ENCODE results near the gene DEFB131B.
"Not testable (repeated sequence)": the region's sequence is repeated elsewhere in the genome, so short reads cannot be mapped to it uniquely, and the experiment has no call there.

DEFB131B gene, protein sequence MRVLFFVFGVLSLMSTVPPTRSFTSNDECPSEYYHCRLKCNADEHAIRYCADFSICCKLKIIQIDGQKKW

DNA sequence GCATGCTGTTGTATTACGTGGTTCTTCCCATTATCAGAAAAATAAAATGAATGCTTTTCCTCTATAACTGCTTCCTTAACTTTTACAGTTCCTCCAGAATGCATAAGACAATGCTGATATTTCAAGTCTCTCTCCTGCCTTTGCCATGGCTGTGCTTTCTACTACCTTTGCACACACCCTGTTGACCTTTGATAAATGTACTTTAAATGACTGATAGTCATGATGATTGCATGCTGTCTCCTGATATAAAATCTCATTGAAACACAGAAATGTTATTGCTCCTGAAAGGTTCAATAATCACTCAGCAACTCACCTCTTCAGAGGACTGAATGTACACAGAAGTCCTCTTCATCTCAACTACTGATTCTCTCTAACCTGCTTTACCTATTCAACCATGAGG lies at the start of gene DEFB131B:
Gene DEFB131B, plus strand, starts transcription at position 395 of the 400 bp plus-strand sequence. Its CDS starts 0 bp downstream, at position 395.
- not testable (repeated sequence) for DNase-seq (ENCODE audit: low read depth in 2 of 2)

DNA sequence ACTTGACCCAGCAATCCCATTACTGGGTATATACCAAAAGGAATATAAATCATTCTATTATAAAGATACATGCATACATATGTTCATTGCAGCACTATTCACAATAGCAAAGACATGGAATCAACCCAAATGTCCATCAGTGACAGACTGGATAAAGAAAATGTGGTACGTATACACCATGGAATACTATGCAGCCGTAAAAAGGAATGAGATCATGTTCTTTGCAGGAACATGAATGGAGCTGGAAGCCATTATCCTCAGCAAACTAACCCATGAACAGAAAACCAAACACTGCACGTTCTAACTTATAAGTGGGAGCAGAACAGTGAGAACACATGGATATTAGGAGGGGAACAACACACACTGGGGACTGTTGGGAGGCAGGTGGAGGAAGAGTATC lies 49.0 kb upstream of the DEFB131B start:
- DNase-seq (ENCODE audit: low read depth in 2 of 2): not testable (repeated sequence)

DNA sequence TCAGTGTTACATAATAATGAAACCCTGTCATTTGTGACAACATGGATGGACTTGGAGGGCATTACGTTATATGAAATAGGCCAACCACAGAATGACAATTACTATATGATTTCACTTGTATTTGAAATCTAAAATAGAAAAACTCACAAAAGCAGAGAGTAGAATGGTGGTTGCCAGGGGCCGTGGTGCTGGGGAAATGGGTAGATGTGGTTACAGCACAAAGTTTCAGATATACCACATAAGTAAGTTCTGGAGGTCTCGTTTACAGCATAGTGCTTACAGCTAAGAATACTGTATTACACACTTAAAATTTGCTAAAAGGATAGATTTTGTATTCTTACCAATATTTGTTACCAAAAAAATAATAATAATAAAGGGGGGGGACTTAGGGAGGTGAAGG lies 48.6 kb upstream of the DEFB131B start:
- DNase-seq (ENCODE audit: low read depth in 2 of 2): not testable (repeated sequence)

DNA sequence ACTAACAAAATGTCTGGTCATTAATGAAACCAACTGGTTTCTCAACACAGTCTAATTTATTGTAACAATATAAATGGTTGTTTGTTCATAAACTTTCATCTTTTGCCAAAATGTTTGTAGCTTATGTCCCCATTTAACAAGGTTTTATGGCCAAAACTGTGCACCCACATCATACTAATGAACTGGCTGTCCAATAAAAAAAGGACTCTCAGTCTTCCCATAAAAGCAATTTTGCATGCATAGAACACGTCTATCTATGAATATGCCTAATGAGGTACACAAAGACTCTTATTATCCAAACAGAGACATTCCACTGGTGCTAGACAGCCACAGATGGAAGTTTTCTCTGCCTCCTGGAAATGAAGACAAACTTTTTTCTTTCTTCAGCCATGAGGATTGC lies 45.4 kb upstream of the DEFB131B start, which contains the start of gene DEFB108B:
Gene DEFB108B, plus strand, starts transcription at position 390 of the 400 bp plus-strand sequence. Its CDS starts 0 bp downstream, at position 390.
- DNase-seq (ENCODE audit: low read depth in 2 of 2): not testable (repeated sequence)

DNA sequence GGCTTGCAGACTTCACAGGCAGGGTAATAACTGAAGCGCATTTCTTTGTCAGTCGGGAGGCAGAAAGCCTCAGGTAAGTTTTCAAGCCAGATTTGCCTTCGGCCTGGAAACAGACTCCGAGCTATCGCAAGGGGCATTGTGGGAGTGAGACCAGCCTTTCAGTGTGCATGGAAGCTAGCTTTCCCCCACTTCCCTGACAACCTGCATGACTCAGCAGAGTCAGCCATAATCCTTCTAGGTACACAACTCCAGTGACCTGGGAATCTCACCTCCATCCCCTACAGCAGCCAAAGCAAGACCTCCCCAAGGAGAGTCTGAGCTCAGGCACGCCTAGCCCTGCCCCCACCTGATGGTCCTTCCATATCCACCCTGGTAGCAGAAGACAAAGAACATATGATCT lies 35.5 kb upstream of the DEFB131B start:
- DNase-seq (ENCODE audit: low read depth in 2 of 2): not testable (repeated sequence)

DNA sequence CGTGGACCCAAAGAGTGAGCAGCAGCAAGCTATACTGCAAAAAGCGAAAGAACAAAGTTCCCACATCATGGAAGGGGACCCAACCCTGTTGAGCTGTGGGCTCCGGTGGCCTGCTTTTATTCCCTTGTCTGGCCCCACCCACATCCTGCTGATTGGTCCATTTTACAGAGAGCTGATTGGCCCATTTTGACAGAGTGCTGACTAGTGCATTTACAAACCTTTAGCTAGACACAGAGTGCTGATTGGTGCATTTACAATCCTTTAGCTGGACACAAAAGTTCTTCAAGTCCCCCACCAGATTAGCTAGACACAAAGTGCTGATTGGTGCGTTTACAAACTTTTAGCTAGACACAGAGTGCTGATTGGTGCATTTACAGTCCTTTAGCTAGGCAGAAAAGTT lies 34.9 kb upstream of the DEFB131B start:
- DNase-seq (ENCODE audit: low read depth in 2 of 2): not testable (repeated sequence)

DNA sequence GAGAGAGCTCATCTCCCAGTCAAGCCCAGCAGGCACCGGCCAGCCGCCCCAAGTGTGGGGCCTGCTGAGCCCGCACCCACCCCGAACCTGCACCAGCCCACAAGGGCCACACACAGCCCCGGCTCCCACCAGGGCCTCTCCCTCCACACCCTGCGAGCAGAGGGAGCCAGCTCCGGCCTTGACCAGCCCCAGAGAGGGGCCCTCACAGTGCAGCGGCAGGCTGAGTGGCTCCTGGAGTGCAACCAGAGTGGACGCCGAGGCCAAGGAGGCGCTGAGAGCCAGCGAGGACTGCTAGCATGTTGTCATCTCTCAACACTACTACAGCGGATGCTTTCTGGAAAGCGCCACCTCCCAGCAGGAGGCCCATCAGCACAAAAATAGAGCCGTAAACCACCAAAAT lies 34.4 kb upstream of the DEFB131B start:
- DNase-seq (ENCODE audit: low read depth in 2 of 2): no peak

DNA sequence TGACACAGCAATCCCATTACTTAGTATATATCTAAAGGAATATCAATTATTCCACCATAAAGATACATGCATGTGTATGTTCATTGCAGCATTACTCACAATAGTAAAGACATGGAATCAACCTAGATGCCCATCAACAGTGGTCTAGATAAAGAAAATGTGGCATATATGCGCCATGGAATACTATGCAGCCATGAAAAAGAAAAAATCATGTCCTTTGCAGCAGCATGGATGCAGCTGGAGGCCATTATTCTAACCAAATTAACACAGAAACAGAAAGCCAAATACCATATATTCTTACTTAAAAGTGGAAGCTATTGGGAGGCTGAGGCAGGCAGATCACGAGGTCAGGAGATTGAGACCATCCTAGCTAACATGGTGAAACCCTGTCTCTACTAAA lies 24.4 kb upstream of the DEFB131B start:
- DNase-seq (ENCODE audit: low read depth in 2 of 2): not testable (repeated sequence)

DNA sequence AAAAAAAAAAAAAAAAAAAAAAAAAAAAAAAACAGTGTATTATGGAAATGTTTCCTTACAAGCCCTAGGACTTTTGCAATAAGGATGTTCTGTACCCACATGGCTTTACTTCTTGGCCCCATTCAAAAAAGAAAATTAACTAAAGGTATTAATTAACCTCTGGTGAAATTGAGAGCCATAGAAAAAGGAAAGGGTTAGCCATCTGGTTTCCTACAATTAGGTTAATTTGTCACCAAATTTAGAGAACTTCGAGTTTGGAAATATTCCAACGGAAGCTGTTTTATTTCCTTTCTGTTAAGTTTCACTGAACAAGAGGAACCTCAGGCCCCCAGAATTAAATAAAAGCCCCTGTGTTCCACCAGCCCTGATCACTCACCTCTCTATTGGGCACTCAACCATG lies 22.4 kb upstream of the DEFB131B start:
- not testable (repeated sequence) for DNase-seq (ENCODE audit: low read depth in 2 of 2)

DNA sequence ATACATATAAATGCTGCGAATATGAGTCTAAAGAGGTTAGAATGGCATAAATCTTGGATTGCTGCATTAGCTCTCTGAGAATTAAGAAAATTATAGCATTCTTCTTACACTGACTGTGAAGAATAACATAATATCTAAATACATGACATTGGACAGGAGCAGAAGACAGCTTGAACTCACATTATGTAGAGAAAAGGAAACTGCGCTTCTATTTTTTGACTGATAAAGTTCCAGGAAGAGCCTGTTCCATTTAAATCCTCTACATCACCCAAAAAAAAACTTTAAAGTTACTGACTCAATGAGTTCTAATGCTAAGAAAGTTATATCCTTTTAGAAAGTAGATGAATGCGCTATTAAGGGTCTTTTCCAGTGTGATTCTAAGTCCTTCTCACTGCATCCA lies 17.4 kb upstream of the DEFB131B start:
- DNase-seq (ENCODE audit: low read depth in 2 of 2): not testable (repeated sequence)

DNA sequence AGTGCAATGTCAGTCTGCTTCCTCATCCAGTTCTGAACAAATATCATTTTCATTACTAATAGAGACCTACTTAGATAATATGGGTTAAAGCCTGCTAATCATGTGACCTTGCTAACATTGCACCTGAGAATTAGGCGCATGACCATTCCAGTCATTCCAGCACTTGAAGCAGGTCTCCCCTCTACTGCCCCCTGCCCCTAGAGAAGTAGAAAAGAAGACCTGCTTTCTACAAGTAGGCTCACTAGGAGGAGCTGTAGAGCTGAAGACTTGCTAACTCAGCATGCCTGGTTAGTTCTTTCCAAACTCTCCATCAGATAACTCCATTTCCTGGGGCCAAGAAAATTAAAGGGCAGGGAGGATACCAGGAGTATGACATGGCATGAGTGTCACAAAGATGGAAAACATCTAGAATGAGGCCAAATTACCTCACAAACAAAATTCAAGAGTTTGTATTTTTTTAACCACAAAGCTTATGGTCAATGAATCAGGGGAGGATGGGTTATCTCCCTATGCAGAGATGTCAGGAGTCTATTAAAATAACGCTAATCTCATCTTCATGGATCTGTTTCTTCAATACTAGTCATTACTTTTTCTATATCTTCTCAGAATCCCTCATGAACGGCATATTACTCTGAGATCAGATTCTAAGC lies 14.2 kb upstream of the DEFB131B start:
- not testable (repeated sequence) for DNase-seq (ENCODE audit: low read depth in 2 of 2)

DNA sequence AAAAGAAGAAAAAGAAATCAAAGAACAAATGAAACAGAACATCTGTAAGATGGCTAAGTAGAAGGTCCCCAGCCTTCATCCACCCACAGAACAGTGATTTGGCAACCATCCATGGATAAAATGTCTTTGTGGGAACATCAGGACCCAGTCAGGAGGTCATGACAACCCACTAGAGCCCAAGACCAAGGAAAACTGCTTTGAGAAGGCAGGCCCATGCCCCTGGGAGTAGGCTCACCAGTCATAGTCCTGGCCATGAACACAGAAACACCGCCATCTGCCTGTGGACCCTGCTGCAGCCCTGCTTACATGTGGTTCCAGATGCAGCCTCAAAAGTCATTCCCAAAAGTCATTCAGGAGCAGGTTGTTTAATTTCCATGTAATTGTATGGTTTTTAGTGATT lies 11.0 kb upstream of the DEFB131B start:
- not testable (repeated sequence) for DNase-seq (ENCODE audit: low read depth in 2 of 2)

DNA sequence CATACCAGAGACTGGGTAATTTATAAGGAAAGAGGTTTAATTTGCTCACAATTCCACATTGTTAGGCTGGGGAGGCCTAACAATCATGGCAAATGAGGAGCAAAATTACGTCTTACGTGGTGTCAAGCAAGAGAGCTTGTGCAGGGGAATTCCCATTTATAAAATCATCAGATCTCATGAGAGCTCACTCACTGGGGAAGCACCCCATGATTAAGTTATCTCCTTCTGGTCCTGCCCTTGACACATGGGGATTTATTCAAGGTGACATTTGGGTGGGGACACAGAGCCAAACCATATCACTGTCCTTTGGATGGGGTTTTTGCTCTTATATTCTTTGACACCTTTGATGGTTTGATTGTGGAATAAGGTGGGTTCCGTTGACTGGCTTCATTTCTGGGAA lies 8.3 kb upstream of the DEFB131B start:
- DNase-seq (ENCODE audit: low read depth in 2 of 2): not testable (repeated sequence)

DNA sequence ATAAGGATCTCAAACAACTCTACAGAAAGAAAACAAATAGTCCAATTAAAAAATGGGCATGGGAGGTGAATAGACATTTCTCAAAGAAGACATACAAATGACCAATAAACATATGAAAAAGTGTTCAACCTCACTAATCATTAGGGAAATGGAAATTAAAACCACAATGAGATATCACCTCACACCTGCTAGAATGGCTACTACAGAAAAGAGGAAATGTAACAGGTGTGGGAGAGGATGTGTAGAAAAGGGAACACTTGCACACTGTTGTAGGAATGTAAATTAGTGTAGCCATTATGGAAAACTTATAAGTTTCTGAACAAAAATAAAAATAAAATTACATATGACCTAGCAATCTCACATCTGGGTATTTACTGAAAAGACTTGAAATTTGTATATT lies 7.6 kb upstream of the DEFB131B start:
- not testable (repeated sequence) for DNase-seq (ENCODE audit: low read depth in 2 of 2)

DNA sequence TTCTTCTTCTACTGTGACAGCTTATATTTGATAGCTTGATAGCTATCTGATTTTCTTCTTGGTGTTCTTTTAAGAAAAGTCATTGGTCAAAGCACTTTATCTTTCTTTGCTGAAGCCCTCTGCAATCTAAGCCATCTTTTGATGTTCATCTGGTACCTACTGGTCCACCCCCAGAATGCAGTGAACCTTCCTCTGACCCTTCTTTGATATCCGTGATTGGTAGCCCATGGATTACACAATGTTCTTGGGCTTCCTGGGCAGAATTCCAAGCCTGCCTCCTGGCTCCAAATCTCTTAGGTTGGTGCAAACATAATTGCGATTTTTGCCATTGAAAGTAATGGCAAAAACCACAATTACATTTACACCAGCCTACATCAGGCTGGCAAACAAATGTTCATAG lies 2.0 kb upstream of the DEFB131B start:
- DNase-seq (ENCODE audit: low read depth in 2 of 2): not testable (repeated sequence)

DNA sequence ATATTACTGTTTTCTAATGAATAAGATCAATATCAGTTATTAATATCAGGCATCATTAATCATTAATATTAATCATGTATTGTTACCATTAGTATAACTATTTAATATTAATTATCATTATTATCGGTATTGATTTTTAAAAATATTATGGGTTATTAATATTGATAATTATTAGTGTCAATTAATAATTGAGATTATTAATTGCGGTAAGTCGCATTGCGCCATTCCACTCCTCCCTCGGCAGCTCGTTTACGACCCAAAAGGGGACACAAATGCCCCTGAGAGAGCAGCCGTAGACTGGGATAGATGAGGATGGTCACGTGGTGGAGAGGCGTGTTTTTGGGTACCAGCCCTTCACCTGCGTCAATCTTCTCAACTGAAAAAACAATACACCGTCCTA lies 7.6 kb downstream of the DEFB131B start:
- not testable (repeated sequence) for DNase-seq (ENCODE audit: low read depth in 2 of 2)

DNA sequence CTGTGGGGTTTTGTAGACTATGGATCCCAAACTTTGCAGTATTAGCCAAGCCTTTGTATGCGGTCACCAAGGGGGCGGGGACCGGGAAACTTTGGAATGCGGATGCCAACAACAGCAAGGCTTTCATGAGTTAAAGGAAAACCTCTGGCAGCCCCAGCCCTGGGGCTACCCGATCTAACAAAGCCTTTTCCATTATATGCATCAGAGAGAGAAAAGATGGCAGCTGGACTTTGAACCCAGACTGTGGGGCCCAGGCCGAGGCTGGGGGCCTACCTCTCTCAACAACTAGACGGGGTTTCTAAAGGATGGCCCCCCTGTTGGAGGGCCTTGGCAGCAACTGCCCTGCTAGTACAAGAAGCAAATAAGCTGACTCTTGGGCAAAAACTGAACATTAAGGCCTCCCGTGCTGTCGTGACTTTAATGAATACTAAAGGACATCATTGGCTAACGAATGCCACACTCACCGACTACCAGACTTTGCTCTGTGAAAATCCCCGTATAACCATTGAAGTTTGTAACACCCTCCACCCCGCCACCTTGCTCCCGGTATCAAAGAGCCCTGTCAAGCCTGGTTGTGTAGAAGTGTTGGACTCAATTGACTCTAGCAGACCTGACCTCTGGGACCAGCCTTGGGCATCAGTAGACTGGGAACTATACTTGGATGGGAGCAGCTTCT lies 10.2 kb downstream of the DEFB131B start:
- DNase-seq (ENCODE audit: low read depth in 2 of 2): not testable (repeated sequence)

DNA sequence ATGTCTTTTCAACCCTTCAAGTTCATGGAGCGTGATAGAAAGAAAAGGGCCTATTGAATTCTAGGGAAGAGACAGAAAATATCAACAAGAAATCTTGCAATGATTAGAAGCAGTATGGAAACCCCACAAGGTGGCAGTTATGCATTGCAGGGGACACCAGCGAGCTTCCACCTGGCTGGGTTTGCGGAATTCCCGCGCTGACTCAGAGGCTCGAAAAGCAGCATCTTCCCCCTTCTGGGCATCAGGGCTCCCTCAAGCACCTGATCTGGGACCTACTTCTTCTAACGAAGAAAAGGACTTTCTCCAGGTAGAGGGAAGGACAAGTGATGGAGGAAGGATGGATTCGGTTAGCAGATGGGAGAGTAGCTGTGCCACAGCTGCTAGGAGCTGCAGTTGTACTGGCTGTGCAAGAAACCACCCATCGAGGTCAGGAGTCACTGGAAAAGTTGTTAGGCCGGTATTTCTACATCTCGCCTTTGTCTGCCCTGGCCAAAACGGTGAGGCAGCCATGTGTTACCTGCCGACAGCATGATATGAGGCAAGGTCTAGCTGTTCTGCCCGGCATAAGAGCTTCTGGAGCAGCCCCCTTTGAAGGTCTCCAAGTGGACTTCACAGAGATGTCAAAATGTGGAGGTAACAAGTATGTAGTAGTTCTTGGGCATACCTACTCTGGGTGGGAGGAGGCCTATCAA lies 11.1 kb downstream of the DEFB131B start:
- DNase-seq (ENCODE audit: low read depth in 2 of 2): not testable (repeated sequence)

DNA sequence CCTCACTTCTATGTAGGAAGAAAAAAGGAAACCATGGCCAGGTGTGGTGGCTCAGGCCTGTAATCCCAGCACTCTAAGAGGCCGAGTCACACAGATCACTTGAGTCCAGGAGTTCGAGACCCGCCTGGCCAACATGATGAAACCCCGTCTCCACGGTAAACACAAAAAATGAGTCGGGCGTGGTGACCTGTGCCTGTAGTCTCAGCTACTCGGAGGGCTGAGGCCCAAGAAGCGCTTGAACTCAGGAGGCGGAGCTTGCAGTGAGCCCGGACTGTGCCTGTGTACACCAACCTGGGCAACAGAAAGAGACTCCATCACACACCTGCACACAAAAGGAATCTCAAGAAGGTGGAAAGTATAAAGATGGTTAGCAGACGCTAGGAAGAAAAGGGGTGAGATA lies 17.7 kb downstream of the DEFB131B start:
- no peak for DNase-seq (ENCODE audit: low read depth in 2 of 2)

DNA sequence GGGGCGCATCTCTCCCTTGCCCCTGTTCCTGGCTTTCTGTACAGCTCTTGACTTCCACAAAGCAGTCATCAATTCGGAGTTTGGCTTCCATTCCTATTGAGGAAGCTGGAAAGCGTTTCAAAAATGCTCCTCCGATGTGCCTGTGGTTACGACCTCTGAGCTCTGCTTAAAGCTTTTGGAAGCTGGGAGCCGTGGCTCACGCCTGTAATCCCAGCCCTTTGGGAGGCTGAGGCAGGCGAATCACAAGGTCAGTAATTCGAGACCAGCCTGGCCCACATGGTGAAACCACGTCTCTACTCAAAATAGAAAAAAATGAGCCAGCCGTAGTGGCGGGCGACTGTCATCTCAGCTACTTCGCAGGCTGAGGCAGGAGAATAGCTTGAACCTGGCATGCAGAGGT lies 22.9 kb downstream of the DEFB131B start:
- not testable (repeated sequence) for DNase-seq (ENCODE audit: low read depth in 2 of 2)

DNA sequence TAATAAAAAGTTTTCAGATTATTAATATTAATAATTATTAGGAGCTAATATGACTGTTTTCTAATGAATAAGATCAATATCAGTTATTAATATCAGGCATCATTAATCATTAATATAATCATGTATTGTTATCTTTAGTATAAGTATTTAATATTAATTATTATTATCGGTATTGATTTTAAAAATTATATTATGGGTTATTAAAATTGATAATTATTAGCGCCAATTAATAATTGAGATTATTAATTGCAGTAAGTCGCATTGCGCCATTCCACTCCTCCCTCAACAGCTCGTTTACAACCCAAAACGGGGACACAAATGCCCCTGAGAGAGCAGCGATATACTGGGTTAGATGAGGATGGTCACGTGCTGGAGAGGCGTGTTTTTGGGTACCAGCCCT lies 30.0 kb downstream of the DEFB131B start:
- no peak for DNase-seq (ENCODE audit: low read depth in 2 of 2)

DNA sequence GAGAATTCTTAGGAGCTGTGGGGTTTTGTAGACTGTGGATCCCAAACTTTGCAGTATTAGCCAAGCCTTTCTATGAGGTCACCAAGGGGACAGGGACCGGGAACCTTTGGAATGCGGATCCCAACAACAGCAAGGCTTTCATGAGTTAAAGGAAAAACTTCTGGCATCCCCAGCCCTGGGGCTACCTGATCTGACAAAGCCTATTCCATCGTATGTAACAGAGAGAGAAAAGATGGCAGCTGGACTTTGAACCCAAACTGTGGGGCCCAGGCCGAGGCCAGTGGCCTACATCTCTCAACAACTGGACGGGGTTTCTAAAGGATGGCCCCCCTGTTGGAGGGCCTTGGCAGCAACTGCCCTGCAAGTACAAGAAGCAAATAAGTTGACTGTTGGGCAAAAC lies 32.5 kb downstream of the DEFB131B start:
- DNase-seq (ENCODE audit: low read depth in 2 of 2): not testable (repeated sequence)
